Mesenchymal stem cell (in vitro differentiated cells and primary cell): Measurements from ENCODE around the gene CARD11.

Experiments
- DNase-seq: peaks from one replicate; pipeline ENCODE4 v3.0.0-alpha.2; 2013
- H2AFZ ChIP-seq: one replicate; pipeline ENCODE4 v1.6.1; 2013; ENCODE audit warnings: low read depth, mild to moderate bottlenecking, control low read depth, inconsistent platforms, low read length, moderate library complexity
- H2AK5ac ChIP-seq: 2 replicates; pipeline ENCODE4 v1.6.1; 2013; ENCODE audit warnings: low read length, moderate library complexity, mild to moderate bottlenecking, inconsistent platforms; ENCODE audit not compliant: severe bottlenecking
- H2BK120ac ChIP-seq: one replicate; pipeline ENCODE4 v1.6.1; 2013; ENCODE audit warnings: low read depth, mild to moderate bottlenecking, inconsistent platforms, low read length, moderate library complexity
- H2BK12ac ChIP-seq, 2 experiments: one replicate each; pipeline ENCODE4 v1.6.1; 2013; ENCODE audit warnings: inconsistent platforms in 2 of 2, low read length in 2 of 2, mild to moderate bottlenecking in 2 of 2, moderate library complexity in 2 of 2, control low read depth in 1 of 2
- H2BK15ac ChIP-seq: one replicate; pipeline ENCODE4 v1.6.1; 2013; ENCODE audit warnings: mild to moderate bottlenecking, low read depth, inconsistent platforms; ENCODE audit not compliant: poor library complexity, severe bottlenecking
- H2BK5ac ChIP-seq: 2 replicates; pipeline ENCODE4 v1.6.1; 2013; ENCODE audit warnings: low read depth, mild to moderate bottlenecking, low read length, control low read depth, inconsistent platforms; ENCODE audit not compliant: poor library complexity, severe bottlenecking
- H3K14ac ChIP-seq, 2 experiments: one replicate each; pipeline ENCODE4 v1.6.1; 2013; ENCODE audit warnings: inconsistent platforms in 2 of 2, low read length in 2 of 2, control low read depth in 1 of 2, mild to moderate bottlenecking in 1 of 2, moderate library complexity in 1 of 2
- H3K18ac ChIP-seq, 2 experiments: one replicate each; pipeline ENCODE4 v1.6.1; 2013; ENCODE audit warnings: inconsistent platforms in 2 of 2, low read length in 2 of 2, control low read depth in 1 of 2, low read depth in 1 of 2, mild to moderate bottlenecking in 1 of 2
- H3K23ac ChIP-seq, 2 experiments: one replicate each; pipeline ENCODE4 v1.6.1; 2013; ENCODE audit warnings: inconsistent platforms in 2 of 2, low read length in 2 of 2, mild to moderate bottlenecking in 2 of 2, moderate library complexity in 2 of 2, control low read depth in 1 of 2
- H3K27ac ChIP-seq: 2 replicates; pipeline ENCODE4 v1.5.1; 2013; ENCODE audit warnings: mild to moderate bottlenecking, moderate library complexity, low read length, control low read depth, inconsistent platforms; ENCODE audit not compliant: poor library complexity, severe bottlenecking
- H3K27me3 ChIP-seq, 2 experiments: 2 replicates each; pipeline versions ENCODE4 v1.6.1 to v1.7.0; 2013; ENCODE audit warnings: low read length in 2 of 2, mild to moderate bottlenecking in 2 of 2, moderate library complexity in 2 of 2, control low read depth in 1 of 2, inconsistent platforms in 1 of 2; ENCODE audit not compliant: control insufficient read depth in 1 of 2, insufficient read depth in 1 of 2
- H3K36me3 ChIP-seq, 2 experiments: 2 replicates each; pipeline versions ENCODE4 v1.6.1 to v1.7.0; 2013; ENCODE audit warnings: low read length in 2 of 2, control low read depth in 1 of 2, inconsistent platforms in 1 of 2, low read depth in 1 of 2, mild to moderate bottlenecking in 1 of 2; ENCODE audit not compliant: insufficient read depth in 2 of 2, control insufficient read depth in 1 of 2
- H3K4ac ChIP-seq, 2 experiments: one replicate each; pipeline ENCODE4 v1.6.1; 2013; ENCODE audit warnings: inconsistent platforms in 2 of 2, low read length in 2 of 2, mild to moderate bottlenecking in 2 of 2, moderate library complexity in 2 of 2, control low read depth in 1 of 2, low read depth in 1 of 2
- H3K4me1 ChIP-seq: 2 replicates; pipeline ENCODE4 v1.6.1; 2013; ENCODE audit warnings: low read depth, low read length, control low read depth; ENCODE audit not compliant: control insufficient read depth, insufficient read depth
- H3K4me2 ChIP-seq: 2 replicates; pipeline ENCODE4 v1.6.1; 2013; ENCODE audit warnings: low read length, mild to moderate bottlenecking, inconsistent platforms; ENCODE audit not compliant: poor library complexity, severe bottlenecking
- H3K4me3 ChIP-seq, 2 experiments: 2 replicates each; pipeline versions ENCODE4 v1.5.1 to v1.7.0; 2013; ENCODE audit warnings: low read length in 2 of 2, mild to moderate bottlenecking in 2 of 2, control low read depth in 1 of 2, low read depth in 1 of 2; ENCODE audit not compliant: insufficient read depth in 1 of 2
- H3K79me1 ChIP-seq: replicated peaks from 2 replicates; pipeline ENCODE4 v1.6.1; 2013; ENCODE audit warnings: mild to moderate bottlenecking, control low read depth, low read length, inconsistent platforms; ENCODE audit not compliant: poor library complexity, severe bottlenecking
- H3K9ac ChIP-seq: 2 replicates; pipeline ENCODE4 v1.7.0; 2013; ENCODE audit warnings: mild to moderate bottlenecking, low read length, moderate library complexity
- H3K9me3 ChIP-seq: 2 replicates; pipeline ENCODE4 v1.7.0; 2013; ENCODE audit warnings: mild to moderate bottlenecking, low read length; ENCODE audit not compliant: control insufficient read depth
- H4K8ac ChIP-seq: one replicate; pipeline ENCODE4 v1.6.1; 2013; ENCODE audit warnings: inconsistent platforms, mild to moderate bottlenecking, low read length, moderate library complexity
- H4K91ac ChIP-seq: one replicate; pipeline ENCODE4 v1.6.1; 2013; ENCODE audit warnings: mild to moderate bottlenecking, low read length, inconsistent platforms
- WGBS: methylation state at CpG from one replicate; pipeline ENCODE4 v1.1.7; 2013; ENCODE audit warnings: mixed read lengths; 5-methylcytosine and 5-hydroxymethylcytosine counted together

The CARD11 gene

DNA sequence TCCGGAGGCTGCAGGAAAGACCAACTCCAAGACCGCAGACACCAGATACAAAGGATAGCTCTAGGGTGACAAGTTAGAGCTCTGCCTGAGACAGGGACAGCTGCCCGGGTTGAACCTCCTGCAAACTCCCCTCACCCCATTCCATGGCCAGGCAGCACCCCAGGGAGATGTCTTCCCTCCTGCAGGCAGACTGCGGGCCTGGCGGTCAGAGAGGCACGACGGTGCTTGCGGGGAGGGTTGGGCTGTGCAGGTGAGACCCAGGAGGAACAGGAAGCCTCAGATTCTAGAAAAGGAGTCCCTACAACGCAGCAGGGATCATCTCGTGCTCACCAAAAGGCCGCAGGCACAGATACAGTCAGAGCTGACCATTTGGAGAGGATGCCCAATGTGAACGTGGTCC is 34.6 kb downstream of the CARD11 start:
- H3K4me2 ChIP-seq = no peak overlapping the region
- H3K4me1 ChIP-seq = peaks cover 3% of the 10 kb centered on the region
- no peaks in the 10 kb centered on the region for H3K79me1 ChIP-seq
- H3K18ac ChIP-seq = no peak overlapping the region
- H2BK12ac ChIP-seq = no peak overlapping the region
- no peak overlapping the region for H3K14ac ChIP-seq
- 94% methylated on average over 12 of the region's 12 CpGs for WGBS
- H2AK5ac ChIP-seq = no peak overlapping the region
- no peak overlapping the region for H3K4ac ChIP-seq
- H3K36me3 ChIP-seq = no peaks in the 10 kb centered on the region
- no peak overlapping the region for H2BK15ac ChIP-seq
- no peak overlapping the region for H3K9ac ChIP-seq
- H3K27ac ChIP-seq = no peak overlapping the region
- DNase-seq = no peak
- H2AFZ ChIP-seq = no peak overlapping the region
- no peak overlapping the region for H4K91ac ChIP-seq
- H3K23ac ChIP-seq = no peak overlapping the region
- H2BK120ac ChIP-seq = no peak overlapping the region
- H4K8ac ChIP-seq = no peak overlapping the region
- peaks cover 0 to 2% of the 10 kb centered on the region in 2 experiments for H3K27me3 ChIP-seq
- no peak overlapping the region for H2BK5ac ChIP-seq
- H3K9me3 ChIP-seq = peaks cover 3% of the 10 kb centered on the region
- H3K4me3 ChIP-seq = no peak overlapping the region

DNA sequence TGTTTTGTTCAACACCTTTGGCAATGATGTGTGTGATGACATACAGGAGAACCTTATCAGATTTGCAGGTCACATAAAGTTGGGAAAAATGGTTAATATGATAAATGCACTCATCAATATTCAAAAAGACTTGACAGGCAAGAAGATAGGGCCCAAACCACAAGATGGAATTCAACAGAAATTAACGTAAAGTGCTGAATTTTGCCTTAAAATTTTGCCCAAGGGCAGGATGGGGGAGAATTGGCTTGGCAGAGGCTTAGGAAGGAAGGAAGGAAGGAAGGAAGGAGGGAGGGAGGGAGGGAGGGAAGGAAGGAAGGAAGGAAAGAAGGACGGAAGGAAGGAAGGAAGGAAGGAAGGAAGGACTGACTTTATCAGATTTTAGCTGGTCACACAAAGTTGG is 35.3 kb downstream of the CARD11 start:
- Histone ChIP-seq H2AFZ (no peak overlapping the region), H3K79me1 (no peaks in the 10 kb centered on the region), H3K23ac (no peak overlapping the region), H2BK15ac (no peak overlapping the region), H4K91ac (no peak overlapping the region), H3K14ac (no peak overlapping the region), H2BK12ac (no peak overlapping the region), H3K4ac (no peak overlapping the region), H3K36me3 (no peaks in the 10 kb centered on the region), H3K4me1 (peaks cover 4% of the 10 kb centered on the region), H3K9ac (no peak overlapping the region), H2BK5ac (no peak overlapping the region), H3K4me2 (no peak overlapping the region), H4K8ac (no peak overlapping the region), H3K4me3 (no peak overlapping the region), H3K9me3 (peaks cover 3% of the 10 kb centered on the region), H2BK120ac (no peak overlapping the region), H3K27me3 (peaks cover 0 to 2% of the 10 kb centered on the region in 2 experiments), H3K27ac (no peak overlapping the region), H2AK5ac (no peak overlapping the region), H3K18ac (no peak overlapping the region)
- WGBS = 96% methylated on average over 2 of the region's 2 CpGs
- no peak for DNase-seq

DNA sequence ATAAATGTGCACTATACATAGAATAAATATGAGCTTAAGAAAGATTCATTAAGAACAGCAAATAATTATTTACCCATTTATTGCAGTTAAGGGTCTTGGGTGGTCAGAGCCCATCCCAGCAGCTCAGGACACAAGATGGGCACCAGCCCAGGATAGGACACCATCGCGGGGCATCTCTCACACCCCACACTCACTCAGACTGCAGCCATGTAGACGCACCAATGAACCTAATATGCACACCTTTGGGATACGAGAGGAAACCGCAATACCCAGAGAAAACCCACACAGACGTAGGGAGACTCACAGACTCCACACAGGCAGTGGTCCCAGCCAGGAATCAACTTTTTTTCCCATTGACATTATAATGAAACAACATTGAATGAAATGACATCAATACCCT is 36.0 kb downstream of the CARD11 start:
- no peak overlapping the region for H2BK5ac ChIP-seq

DNA sequence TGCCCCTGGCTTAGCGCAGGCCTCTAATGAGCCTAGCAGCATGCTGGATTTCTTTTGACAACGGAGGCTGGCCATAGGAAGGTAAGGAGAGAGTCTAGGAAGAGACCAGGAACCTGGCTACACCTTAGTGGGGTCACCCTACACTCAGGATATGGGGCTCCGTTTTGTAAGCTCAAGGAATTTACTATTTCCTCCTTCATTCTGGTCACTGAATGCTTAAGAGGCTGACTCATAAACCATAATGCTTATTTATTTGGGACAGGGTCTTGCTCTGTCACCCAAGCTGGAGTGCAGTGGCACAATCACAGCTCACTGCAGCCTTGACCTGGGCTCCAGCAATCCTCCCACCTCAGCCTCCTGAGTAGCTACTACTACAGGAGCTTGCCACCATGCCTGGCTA is 38.4 kb downstream of the CARD11 start:
- no peak overlapping the region for H2AFZ ChIP-seq
- H3K27ac ChIP-seq = no peak overlapping the region
- H3K4me2 ChIP-seq = no peak overlapping the region
- no peak overlapping the region for H4K91ac ChIP-seq
- peaks cover 0 to 2% of the 10 kb centered on the region in 2 experiments for H3K27me3 ChIP-seq
- peaks cover 3% of the 10 kb centered on the region for H3K9me3 ChIP-seq
- H3K23ac ChIP-seq = no peak overlapping the region
- H2AK5ac ChIP-seq = no peak overlapping the region
- H3K14ac ChIP-seq = no peak overlapping the region
- H2BK12ac ChIP-seq = no peak overlapping the region
- no peak overlapping the region for H3K4me3 ChIP-seq
- no peak overlapping the region for H3K9ac ChIP-seq
- H2BK15ac ChIP-seq = no peak overlapping the region
- H3K79me1 ChIP-seq = no peaks in the 10 kb centered on the region
- H4K8ac ChIP-seq = no peak overlapping the region
- WGBS = 62% methylated on average over 3 of the region's 3 CpGs
- peaks cover 4% of the 10 kb centered on the region for H3K4me1 ChIP-seq
- no peak overlapping the region for H2BK5ac ChIP-seq
- H3K36me3 ChIP-seq = no peaks in the 10 kb centered on the region
- DNase-seq = no peak
- H3K4ac ChIP-seq = no peak overlapping the region
- H3K18ac ChIP-seq = no peak overlapping the region
- no peak overlapping the region for H2BK120ac ChIP-seq

More for the DNA sequence above, 36.0 kb downstream of the CARD11 start:
- H3K18ac ChIP-seq = no peak overlapping the region
- H3K9me3 ChIP-seq = peaks cover 3% of the 10 kb centered on the region
- H3K36me3 ChIP-seq = no peaks in the 10 kb centered on the region
- no peak overlapping the region for H3K27ac ChIP-seq
- peaks cover 4% of the 10 kb centered on the region for H3K4me1 ChIP-seq
- no peak for DNase-seq
- no peak overlapping the region for H4K91ac ChIP-seq
- no peak overlapping the region for H3K4ac ChIP-seq
- no peak overlapping the region for H4K8ac ChIP-seq
- no peaks in the 10 kb centered on the region for H3K79me1 ChIP-seq
- no peak overlapping the region for H3K14ac ChIP-seq
- H3K4me2 ChIP-seq = no peak overlapping the region
- H3K27me3 ChIP-seq = peaks cover 0 to 2% of the 10 kb centered on the region in 2 experiments
- H3K4me3 ChIP-seq = no peak overlapping the region
- WGBS = 94% methylated on average over 6 of the region's 6 CpGs
- no peak overlapping the region for H2BK15ac ChIP-seq
- H2AFZ ChIP-seq = no peak overlapping the region
- H3K9ac ChIP-seq = no peak overlapping the region
- H3K23ac ChIP-seq = no peak overlapping the region
- no peak overlapping the region for H2AK5ac ChIP-seq
- H2BK12ac ChIP-seq = no peak overlapping the region
- H2BK120ac ChIP-seq = no peak overlapping the region
